Large intestine (tissue), 3 donors: ENCODE measurements around the gene STAG1. TPM values are rescaled to one million over a fixed set of nuclear protein-coding genes. Genes with fewer than 3 reads are reported as not detected.

ENCODE experiments used
- DNase-seq, 2 donors: peaks; one replicate each; pipeline versions ENCODE4 v3.0.0 to v3.0.0-alpha.2; 2013
- H3K27ac ChIP-seq: one replicate; pipeline ENCODE4 v1.5.1; 2013; ENCODE audit warnings: low read length
- H3K27me3 ChIP-seq: 2 replicates; pipeline ENCODE4 v1.6.1; 2013; ENCODE audit warnings: low read length; ENCODE audit not compliant: control insufficient read depth, insufficient read depth
- H3K36me3 ChIP-seq: 2 replicates; pipeline ENCODE4 v1.6.1; 2013; ENCODE audit warnings: low read length; ENCODE audit not compliant: control insufficient read depth, insufficient read depth
- H3K4me1 ChIP-seq: one replicate; pipeline ENCODE4 v1.6.1; 2013; ENCODE audit warnings: low read length; ENCODE audit not compliant: control insufficient read depth, insufficient read depth
- H3K4me3 ChIP-seq: one replicate; pipeline ENCODE4 v1.5.1; 2013; ENCODE audit warnings: low read length
- H3K9me3 ChIP-seq: one replicate; pipeline ENCODE4 v1.6.1; 2013; ENCODE audit warnings: mild to moderate bottlenecking, low read depth, low read length, moderate library complexity; ENCODE audit not compliant: control insufficient read depth
- WGBS: methylation state at CpG from one replicate; pipeline ENCODE4 v1.1.5; 2013; ENCODE audit warnings: low lambda C conversion rate; ENCODE audit not compliant: insufficient coverage; 5-methylcytosine and 5-hydroxymethylcytosine counted together
- polyA plus RNA-seq: library from polyadenylated mRNA; unstranded; fragments of 120-200 nt; gene quantifications from one replicate; pipeline ENCODE4 v1.2.1, GENCODE V29; 2013

Gene STAG1
- polyA plus RNA-seq, 1 donor = 28.8 TPM

DNA sequence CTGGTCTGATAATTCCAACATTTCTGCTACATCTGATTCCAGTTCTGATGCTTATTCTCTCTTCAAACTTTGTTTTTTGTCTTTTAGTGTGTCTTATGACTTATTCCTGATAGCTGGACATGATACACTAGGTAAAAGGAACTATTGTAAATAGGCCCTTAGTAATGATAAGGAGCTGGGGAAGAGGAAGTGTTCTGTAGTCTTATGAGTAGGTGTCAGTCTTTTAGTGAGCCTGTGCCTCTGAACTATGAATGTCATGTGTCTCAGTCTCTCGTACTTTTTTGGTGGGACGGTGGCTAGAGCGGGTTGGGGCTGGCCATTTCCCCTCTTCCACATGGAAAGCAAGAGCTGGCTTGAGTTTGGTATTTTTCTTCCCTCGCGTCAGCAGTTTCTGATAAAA lies 460.9 kb downstream of the STAG1 start:
- Histone ChIP-seq H3K4me1 (no peaks in the 10 kb centered on the region), H3K27me3 (no peaks in the 10 kb centered on the region), H3K27ac (no peak overlapping the region), H3K36me3 (peaks cover 15% of the 10 kb centered on the region), H3K9me3 (no peaks in the 10 kb centered on the region), H3K4me3 (no peak overlapping the region)
- no CpG with 5 or more reads among the region's 5 CpGs for WGBS
- no peak for DNase-seq

Other genes with a start within 250 kb of the STAG1 start
- gene SLC35G2, start 66.7 kb upstream of the STAG1 start, polyA plus RNA-seq = 3.4 TPM
- gene NCK1, start 109.8 kb upstream of the STAG1 start, polyA plus RNA-seq = 23.3 TPM
- 0.72 TPM for gene IL20RB, start 205.6 kb upstream of the STAG1 start, polyA plus RNA-seq